ENCODE data around the gene PRKAR1A. TPM values are rescaled to one million over a fixed set of nuclear protein-coding genes. Genes with fewer than 3 reads are reported as not detected.

Gene PRKAR1A
- total RNA-seq, 1 experiment from 2014 or later: 158 TPM

DNA sequence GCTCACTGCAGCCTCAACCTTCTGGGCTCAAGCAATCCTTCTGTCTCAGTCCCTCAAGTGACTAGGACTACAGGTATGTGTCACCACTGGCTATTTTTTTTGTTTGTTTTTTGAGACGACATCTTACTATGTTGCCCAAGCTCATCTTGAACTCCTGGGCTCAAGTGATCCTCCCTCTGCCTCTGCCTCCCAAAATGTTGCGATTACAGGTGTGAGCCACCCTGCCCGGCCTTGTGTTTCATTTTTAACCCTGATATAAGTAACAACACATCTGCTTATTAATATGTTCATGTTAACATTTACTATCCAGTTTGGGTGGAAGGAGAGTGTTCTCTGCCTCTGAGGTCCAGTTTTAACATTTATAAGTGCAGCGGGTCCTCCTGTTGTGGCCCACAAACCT, 85.8 kb downstream of the PRKAR1A start:
- DNase-seq (ENCODE audit: low spot score) (no peak), ATAC-seq (no peak)
- Mint-ChIP-seq H3K9me3 (no peaks in the 10 kb centered on the region), H3K36me3 (no peaks in the 10 kb centered on the region), H3K27ac (no peak overlapping the region), H3K27me3 (ENCODE audit: low read depth) (peaks cover 40% of the 10 kb centered on the region), H3K4me1 (peaks cover 32% of the 10 kb centered on the region), H3K4me3 (no peak overlapping the region)
- ChIA-PET POLR2A (no interaction called here), CTCF (interaction anchor here (1.0 kb wide), 1 partner anchor 16 kb away, joined by 3 read pairs; no protein-coding TSS in a partner anchor)
- TF ChIP-seq TCF7 (CRISPR knock-in tag; IDR thresholded peaks at IDR 0.05; ENCODE audit: low read depth) (no peak), MYBL2 (CRISPR knock-in tag; IDR thresholded peaks at IDR 0.05) (no peak), ZNF671 (CRISPR knock-in tag; IDR thresholded peaks at IDR 0.05) (no peak), NFYB (CRISPR knock-in tag; conservative IDR thresholded peaks at IDR 0.05; ENCODE audit: low read depth) (no peak), SOX15 (CRISPR knock-in tag; IDR thresholded peaks at IDR 0.05) (no peak), ZNF232 (CRISPR knock-in tag; IDR thresholded peaks at IDR 0.05) (no peak), TEAD1 (CRISPR knock-in tag; IDR thresholded peaks at IDR 0.05) (no peak), JAZF1 (CRISPR knock-in tag; IDR thresholded peaks at IDR 0.05) (no peak), MXD4 (CRISPR knock-in tag; IDR thresholded peaks at IDR 0.05; ENCODE audit: borderline replicate concordance) (no peak), HMGXB4 (CRISPR knock-in tag; IDR thresholded peaks at IDR 0.05) (no peak)
- TF ChIP-seq, protein P1, sequence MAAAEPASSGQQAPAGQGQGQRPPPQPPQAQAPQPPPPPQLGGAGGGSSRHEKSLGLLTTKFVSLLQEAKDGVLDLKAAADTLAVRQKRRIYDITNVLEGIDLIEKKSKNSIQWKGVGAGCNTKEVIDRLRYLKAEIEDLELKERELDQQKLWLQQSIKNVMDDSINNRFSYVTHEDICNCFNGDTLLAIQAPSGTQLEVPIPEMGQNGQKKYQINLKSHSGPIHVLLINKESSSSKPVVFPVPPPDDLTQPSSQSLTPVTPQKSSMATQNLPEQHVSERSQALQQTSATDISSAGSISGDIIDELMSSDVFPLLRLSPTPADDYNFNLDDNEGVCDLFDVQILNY (CRISPR knock-in tag; IDR thresholded peaks at IDR 0.05): no peak

DNA sequence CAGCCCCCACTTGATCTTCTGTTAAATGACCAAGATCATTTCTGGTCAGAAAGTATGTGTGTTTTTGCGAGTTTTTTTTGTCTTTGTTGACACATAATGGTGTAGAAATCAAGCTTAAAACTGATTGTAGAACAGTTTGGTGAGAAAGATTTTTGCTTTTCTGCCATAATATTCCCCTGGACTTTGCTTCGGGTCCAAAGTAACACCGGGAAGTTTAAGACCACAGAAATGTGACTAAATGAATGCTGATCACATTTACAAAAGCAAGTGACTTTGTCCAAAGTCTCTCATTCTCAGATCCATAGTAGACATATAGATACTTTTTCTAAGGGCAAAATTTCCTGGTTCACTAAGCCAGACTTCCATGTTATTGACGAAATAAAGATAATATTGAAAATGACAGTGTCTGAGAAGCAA, 86.3 kb downstream of the PRKAR1A start:
- ChIA-PET CTCF (interaction anchor here (1.0 kb wide), 1 partner anchor 15 kb away, joined by 3 read pairs; no protein-coding TSS in a partner anchor), POLR2A (no interaction called here)
- H3K4me3 Mint-ChIP-seq: no peak overlapping the region

More for the DNA sequence above, 86.3 kb downstream of the PRKAR1A start:
- ATAC-seq (no peak), DNase-seq (ENCODE audit: low spot score) (no peak)
- H3K27me3 Mint-ChIP-seq (ENCODE audit: low read depth): peaks cover 43% of the 10 kb centered on the region
- peaks cover 36% of the 10 kb centered on the region for H3K4me1 Mint-ChIP-seq
- H3K27ac Mint-ChIP-seq: no peak overlapping the region
- TF ChIP-seq STAT6 (CRISPR knock-in tag; conservative IDR thresholded peaks at IDR 0.05; ENCODE audit: low read depth): no peak
- no peak for TF ChIP-seq FOXP4 (CRISPR knock-in tag; IDR thresholded peaks at IDR 0.05)
- peak; percentile 24; the same call in 1 of the 2 replicates for TF ChIP-seq GABPB1 (CRISPR knock-in tag; IDR thresholded peaks at IDR 0.05)
- no peaks in the 10 kb centered on the region for H3K36me3 Mint-ChIP-seq
- no peaks in the 10 kb centered on the region for H3K9me3 Mint-ChIP-seq

Data from WTC11 (cell line).